Stimulated activated CD4-positive, alpha-beta T cell treated with anti-CD3 and anti-CD28 coated beads, Interleukin-15, amount 100 ng/mL, for 24 hours (primary cell): ENCODE data around the gene CEP104.

Experiments used
- DNase-seq: peaks from one replicate; pipeline ENCODE4 v3.0.0-alpha.2; 2020

Gene CEP104

DNA sequence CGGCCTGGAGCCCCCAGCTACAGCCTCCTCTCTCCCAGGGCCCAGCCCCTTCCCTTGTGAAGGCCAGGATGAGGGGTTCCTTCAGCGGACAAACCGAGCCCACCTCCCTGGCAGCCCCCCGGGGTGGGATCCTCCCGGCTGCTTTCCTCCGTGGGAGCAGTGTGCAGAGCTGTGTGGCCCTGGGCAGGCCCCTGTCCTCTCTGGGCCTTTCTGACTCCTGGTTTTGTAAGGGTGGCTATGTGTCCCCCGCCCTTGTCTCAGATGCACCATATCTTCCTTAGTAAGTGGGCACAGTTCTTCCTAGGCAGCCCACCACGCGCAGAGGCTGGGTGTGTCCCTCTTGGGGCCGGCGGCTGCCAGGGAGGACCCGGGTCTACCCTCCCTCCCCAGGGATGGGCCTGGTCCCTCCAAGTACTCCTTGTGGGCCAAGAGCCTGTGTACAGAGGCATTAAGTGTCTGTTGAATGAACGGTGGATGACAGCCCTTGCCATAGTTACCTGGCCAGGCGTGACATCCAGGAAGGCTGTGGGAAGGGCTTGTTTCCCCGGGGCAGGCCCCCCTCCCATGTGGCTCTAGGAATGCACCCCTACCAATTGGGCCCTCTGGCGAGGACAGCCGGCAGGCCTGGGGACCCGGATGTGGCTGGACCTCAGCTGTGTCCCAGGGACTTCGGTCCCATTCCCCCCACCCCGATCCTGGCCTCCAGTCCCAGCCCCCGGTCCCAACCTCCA lies 80.6 kb downstream of the CEP104 start:
- no peak for DNase-seq

DNA sequence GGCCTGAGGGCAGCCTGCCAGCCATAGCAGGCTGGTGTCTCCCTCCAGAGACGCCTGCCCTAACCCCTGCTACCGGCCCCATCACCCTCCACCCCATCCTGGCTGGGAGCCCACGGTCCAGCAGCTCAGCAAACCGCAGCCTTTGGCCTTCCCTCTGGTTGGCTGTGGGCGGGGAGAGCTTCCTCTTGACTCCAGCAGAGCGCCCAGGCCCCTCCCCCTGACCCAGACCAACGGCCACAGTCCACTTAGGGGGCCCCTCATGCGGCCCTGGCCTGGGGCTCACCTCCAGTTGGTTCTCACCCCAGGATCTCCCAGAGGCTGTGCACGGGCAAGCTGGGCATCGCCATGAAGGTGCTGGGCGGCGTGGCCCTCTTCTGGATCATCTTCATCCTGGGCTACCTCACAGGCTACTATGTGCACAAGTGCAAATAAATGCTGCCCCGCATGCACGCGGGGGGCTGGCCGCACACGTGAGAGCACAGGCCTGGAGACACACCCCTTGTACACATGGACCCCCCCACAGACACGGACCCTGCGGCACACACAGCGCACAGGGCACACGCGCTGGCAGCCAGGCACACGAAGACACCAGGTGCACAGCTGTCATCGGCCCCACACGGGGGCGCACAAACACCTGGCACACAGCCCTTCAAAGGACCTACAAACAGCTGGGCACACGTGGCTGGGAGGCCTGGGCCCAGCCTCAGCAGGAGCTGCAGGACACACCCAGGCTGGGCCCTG lies 81.4 kb downstream of the CEP104 start:
- DNase-seq: peak; percentile 67

DNA sequence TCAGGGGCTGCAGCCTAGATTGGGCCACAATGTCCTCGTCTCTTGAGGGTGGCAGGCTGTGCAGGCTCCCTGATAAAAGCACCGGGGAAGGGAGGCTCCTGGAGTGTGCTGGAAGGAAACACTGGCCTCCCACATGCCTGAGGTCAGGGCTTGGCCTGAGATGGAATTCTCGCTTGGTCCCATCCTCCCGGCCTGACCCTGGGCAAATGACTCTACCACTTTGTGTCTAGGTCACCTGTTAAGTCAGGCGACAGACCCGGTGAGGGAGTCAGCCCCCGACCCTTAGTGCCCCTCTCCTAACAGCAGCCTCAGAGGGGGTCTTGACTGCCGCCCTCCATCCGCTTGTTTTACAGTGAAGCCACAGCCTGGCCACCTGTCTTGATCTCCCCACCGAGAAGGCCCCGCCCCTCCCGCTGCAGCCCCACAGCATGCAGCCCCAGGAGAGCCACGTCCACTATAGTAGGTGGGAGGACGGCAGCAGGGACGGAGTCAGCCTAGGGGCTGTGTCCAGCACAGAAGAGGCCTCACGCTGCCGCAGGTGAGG lies 82.0 kb downstream of the CEP104 start:
- no peak for DNase-seq

DNA sequence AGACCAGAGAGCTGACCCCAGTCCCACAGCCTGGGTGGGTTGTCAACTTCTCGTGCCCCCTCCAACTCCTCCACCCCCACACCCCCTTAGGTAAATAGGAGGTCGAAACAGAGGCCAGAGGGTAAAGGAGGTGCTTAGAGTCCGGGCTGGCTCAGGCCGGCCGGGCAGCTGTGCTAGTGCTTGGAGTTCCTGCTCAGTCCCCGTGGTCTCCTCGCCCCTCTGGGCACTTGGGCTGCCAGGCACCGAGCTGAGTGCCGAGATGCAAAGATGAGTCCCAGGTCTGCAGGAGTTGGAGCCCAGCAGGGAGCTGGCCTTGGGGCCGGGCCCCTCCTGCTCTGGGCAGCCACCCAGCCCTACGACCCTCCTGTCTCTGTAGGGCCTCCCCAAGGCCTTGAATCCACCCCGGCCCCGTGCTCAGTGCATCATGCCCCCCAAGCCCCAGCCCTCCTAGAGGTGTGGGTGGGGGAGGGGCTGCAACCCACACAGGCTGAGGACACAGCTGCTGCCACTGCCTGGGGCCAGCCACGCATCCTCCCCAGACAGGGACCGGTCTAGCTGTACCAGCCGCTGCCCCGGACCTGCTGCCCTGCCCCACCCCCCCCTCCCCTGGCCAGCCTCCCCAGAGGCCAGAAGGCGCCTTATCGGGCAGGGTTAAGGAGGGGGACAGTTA lies 82.6 kb downstream of the CEP104 start:
- no peak for DNase-seq

DNA sequence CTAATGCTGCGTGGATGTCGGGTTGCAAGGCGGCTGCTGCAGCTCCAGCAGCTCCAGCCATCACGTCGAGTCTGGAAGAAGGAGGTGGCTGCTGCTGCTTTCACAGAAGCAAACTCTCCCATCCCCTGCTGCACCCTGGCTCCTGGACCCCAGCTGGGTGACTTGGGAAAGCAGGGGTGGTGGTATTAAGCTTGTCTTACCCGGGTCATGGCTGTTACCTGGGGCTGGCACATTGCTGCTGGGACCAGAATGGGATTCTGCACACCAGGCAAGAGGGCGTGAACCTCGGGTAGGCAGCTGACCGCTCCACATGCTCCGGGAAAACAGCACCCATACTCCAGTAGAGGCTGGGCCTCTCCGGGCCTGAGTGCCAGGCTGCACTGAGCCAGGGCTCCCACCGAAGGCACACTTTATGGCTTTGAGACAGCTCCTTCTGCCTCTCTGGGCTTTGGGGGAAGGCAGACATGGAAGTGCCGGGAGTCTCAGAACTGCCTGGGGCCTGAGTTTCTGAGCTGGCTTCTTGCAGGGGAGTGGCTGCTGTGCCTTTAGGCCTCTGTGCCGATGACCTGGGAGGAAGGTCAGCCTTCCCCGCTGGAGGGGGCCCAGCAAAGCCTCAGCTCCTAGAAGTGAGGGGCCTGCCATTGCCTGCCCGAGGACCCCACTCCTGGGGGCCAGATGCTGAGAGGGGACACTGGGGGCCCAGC lies 83.3 kb downstream of the CEP104 start:
- no peak for DNase-seq

DNA sequence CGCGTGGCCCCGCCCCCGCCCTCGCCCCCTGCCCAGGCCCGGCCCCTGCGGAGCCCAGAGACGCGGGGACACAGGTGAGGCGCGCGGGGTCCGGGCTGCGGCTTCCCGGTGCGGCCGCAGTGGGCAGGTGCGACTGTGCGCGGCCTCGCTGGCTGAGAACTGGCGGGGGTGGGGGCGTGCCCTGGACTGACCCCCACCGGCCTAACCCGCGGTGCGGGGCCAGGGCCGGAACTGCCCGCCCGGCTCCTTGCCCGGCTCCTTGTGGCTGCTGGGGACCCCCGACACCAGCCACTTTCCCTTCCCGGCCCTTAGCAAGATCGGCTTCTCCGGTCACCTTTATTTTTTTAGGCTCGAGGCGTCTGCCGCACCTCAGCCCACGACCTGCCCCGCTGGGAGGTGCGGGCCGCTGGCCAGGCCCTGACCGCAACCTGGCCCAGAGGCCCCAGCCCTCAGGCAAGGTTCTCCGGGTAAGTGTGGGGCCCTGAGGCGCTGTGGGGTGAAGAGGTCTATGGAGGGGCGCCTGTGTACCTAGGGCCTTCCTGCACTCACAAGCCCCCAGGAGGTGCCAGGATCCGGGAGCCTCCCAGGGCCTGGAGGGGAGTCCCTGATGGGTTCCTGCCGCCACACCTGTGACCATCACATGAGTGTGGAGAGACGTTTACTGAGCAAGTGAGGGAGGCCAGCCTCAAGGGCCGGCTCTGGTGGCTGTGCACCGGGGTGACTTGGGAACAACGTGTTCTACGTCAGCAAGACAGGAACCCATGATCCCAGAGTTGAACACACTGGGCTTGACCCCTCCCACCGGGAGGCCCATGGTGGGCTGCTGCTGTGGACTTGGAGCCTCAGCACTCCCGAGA lies 84.1 kb downstream of the CEP104 start, which contains the start of gene SMIM1:
Gene SMIM1 (plus strand): TSS at position 35 of the 857 bp plus-strand sequence. CDS start 2,625 bp downstream, outside the sequence.
- DNase-seq: no peak

DNA sequence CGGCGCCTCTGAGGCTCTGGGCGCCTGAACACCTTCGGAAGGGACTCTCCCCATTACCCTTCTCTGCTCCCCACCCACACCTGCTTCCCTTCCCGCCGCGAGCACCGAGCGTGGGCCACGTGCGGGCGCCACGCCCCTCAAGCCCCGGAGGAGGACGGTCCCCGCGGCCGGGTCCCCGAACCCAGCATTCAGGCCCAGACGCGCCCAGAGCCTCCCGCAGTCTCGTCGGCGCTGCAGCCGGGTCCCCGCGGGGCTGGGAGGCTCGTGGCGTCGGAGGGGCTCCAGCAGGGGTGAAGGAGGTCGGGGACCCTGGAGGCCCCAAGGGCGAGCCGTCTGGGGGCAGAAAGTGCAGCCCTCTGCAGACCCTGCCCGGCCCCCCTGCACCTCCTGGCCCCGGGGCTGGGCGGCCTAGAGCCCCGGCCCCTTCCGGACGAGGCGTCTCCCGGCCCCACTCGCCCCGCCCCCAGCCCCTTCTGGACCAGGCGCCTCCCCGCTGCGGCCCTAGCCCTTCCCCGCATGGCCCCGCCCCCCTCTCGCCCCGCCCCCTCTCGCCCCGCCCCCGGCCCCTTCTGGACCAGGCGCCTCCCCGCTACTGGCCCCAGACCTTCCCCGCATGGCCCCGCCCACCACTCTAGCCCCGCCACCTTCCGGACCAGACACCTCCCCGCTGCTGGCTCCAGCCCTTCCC lies 84.8 kb downstream of the CEP104 start:
- DNase-seq: peak; percentile 94

DNA sequence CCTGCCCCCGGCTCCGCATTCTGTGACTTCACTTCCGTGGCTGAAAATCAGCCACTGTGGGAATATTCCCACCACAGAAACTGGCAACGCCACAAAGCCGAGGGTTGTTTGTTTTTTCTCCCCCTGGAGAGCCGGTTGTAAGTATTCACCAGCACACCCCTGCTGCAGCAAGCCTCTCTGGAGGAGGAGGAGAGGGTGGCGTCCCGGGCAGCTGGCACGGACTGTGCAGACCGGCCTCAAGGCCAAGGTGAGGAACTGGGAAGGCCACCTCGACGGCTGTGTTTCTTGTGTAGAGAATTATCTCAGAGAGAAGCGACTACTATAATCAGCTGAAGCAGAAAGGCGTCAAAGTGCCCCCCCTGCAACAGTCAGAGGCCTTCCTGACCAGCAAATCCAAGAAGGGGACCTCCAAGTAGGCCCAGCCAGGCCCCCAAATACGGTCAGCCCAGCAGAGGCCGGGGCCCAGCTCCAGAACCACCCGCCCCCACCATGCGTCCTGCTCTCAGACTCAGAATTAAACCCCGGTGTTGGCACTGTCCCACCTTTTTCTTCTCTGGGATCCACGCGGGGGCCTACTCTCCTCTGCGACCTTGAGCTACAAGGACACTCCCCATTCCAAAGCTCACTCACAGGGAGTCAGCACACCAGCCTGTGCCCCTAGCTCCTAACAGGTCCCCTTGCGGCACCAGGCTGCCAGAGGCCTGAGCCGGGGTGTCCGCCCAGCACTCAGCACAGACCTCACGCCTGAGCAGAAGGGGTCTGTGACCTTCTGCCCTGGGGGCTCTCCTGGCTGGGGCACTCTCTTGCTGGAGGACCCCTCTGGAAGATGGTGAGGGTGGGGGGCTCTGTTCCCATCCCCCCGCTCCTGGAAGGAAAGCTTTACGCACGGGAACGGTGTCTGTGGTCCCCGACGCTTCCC lies 85.6 kb downstream of the CEP104 start:
- no peak for DNase-seq

DNA sequence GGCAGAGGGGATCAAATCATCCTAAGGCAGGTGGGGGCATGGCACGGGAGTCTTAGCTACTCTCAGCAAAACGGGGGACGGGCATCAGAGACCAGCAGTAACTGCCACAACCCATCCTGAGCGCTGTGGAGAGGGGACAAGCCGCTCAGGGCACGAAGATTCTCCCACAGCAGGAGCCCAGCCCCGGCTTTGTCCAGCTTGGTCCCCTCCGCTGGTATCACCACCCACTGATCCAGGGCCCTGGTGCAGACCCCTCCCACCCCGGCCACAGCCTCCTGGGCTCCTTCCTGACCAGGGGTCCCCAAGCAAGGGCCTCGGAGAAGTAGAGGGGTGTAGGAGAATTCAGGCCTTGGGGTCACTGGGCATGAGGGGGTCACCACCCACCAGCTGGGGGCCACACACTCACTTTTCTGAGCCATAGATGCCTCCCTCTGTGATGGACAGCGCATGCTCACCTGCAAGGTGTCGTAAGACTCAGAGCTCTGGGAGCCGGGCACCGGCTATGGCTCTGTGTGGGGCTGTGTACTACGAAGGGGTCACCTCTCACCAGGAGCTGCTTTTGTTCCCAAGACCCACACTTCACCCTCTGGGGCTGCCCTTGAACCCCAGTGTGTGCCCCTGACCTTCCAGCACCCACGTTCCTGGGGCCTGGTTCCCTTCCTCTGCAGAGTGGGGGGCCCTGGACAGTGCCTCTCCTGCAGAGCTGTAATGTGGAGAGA lies 86.8 kb downstream of the CEP104 start:
- no peak for DNase-seq

DNA sequence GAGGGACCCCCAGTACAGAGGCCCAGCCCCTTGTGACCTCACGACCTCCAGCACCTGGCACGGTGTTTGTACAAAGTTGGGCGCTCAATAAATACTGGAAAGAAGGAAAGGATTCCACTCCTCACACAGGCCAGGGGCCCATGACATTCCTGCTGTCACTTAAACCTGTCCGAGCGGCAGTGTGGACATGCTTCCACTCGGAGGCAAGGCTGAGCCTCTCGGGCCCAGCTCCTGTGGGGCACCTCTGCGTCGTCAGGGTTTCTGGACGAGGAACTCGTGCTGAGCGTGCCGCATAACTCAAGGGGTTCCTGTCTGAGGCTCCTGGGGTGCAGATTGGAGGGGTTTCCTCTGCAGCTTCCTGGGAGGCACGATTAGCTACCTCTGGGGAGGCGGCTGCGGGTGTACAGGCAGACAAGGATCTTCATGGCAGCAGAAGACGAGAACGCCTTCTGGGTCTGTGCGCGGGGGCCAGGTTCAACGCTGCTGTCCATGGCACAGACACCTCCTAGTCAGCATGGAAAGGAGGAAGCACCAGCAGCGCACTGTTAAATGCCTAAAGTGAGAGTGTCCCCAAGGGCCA lies 88.1 kb downstream of the CEP104 start:
- DNase-seq: no peak

DNA sequence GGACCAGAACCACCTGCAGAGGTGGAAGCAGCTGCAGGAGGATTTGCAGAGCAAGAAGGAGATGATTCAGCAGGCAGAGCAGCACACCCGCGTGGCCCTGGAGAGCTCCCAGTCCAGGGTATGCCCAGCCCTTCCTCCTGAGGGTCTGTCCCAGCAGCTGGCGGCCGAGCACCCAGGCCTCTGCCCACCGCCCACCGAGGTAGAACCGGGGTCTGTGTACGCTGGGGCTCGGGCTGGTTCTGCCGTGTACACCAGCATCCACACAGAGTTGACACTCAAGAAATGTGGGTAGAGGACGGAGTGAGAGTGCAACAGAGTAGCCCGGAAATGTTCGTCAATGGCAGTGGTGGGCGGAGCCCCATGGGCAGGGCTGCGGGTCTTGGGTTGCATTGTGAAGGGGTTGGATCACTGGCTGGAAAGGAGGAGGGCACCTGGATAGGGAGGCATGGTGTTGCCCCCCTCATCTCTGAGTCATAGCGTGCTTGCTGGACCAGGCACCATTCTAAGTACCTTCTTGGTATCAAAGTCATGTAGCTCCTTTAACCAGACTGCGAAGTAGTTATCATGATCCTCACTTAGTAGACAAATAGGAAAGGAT lies 89.6 kb downstream of the CEP104 start:
- DNase-seq: no peak

DNA sequence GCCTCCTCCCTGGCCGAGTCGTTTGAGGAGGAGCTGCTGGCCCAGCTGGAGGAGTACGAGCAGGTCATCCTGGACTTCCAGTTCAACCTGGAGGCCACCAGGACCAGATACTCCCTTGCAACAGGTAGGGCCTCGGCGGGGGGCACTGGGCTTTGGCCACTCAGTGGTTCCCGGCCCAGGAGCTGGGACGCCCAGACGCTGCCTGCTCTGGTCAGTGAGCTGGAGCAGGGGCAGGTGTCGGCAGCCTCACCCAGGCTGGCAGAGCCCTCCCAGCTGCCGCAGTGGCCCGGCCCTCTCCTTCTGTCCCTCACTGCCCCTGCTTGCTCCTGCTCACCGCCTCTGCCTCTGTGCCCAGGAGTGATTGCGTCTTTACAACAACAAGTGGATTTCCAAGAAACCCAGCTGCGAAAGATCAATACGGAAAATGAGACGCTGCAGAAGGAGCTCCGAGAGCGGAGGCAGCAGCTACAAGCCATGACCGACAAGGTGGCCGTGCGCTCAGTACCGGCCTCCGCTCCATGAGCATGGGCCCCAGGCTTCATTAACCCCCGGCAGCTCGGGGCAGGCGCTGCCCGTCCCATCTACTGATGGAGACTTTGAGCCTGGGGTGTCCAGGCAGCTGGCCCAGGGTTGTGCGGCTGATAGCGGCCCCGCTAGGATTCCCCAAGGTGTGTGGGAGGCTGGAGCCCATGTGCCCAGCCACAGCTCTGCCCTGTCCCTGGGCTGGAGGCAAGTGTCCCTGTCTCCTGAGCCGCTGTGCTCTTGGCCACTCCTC lies 93.5 kb downstream of the CEP104 start:
- DNase-seq: no peak

DNA sequence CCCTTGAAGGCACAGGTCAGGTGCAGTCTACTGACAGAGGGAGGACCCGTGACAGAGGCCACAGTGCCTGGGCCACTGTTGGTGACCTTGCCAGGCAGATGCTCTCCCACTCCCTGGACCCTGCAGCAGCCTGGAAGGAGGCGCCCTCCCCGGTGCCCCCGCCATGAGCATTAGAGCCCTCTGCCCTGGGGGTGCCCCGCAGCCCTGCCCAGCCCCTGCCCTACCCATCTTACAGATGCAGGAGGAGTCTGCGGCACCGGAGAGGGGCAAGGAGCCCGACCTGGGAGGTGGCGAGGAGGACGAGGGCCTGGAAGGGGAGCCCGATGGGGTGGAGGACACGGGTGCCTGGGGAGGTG lies 94.2 kb downstream of the CEP104 start:
- DNase-seq: no peak

DNA sequence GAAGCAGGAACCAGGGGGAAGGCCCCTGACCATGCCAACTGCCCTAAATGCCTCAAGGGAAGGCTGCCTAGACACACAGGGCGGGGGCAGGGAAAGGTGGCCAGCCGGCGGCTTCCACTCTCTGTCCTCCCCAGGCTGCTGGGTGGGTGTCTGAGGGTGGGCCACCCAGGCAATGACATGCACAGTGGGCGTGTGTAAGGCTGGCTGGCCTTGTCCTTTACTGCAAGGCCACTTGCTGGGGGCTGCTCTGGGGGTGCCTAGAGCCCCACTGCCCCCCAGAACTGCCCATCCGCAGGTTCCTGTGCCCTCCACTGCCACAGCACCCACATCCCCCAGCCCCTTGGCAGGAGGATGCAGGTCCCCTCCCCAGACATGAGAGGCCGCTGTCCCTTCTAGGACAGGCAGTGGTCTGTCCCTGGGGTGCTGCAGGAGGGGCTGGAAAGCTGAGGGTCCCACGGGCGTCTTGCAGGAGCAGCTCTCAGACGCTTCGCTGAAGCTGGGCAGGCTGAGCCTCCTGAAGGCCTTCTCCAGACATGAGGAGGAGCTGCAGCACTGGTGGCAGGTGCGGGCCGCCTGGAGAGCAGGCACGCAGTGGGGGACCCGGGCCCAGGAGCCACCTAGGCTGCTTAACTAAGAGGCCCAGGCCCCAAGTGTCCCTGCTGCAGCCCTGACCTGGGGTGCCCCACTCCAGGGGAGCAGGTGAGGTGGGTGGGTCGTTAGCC lies 94.7 kb downstream of the CEP104 start:
- no peak for DNase-seq
